ENCODE results near the gene CALCOCO2. TPM values are rescaled to one million over a fixed set of nuclear protein-coding genes. Genes with fewer than 3 reads are reported as not detected.
"Not testable (repeated sequence)": the region's sequence is repeated elsewhere in the genome, so short reads cannot be mapped to it uniquely, and the experiment has no call there.

The CALCOCO2 gene
- total RNA-seq, 1 donor from 2014 or later = 74.5 TPM

- Mint-ChIP-seq H3K27me3 (peaks cover 56% of the 10 kb centered on the region), H3K36me3 (no peaks in the 10 kb centered on the region), H3K9me3 (no peaks in the 10 kb centered on the region), H3K27ac (no peak within 1 kb of the TSS), H3K4me1 (ENCODE audit: unreplicated experiment) (peaks cover 17% of the 10 kb centered on the region), H3K4me3 (peak within 1 kb of the TSS; percentile 85)
- peak; percentile 87 for DNase-seq (ENCODE audit: extremely low spot score, unreplicated experiment)
- TF ChIP-seq, protein P1, sequence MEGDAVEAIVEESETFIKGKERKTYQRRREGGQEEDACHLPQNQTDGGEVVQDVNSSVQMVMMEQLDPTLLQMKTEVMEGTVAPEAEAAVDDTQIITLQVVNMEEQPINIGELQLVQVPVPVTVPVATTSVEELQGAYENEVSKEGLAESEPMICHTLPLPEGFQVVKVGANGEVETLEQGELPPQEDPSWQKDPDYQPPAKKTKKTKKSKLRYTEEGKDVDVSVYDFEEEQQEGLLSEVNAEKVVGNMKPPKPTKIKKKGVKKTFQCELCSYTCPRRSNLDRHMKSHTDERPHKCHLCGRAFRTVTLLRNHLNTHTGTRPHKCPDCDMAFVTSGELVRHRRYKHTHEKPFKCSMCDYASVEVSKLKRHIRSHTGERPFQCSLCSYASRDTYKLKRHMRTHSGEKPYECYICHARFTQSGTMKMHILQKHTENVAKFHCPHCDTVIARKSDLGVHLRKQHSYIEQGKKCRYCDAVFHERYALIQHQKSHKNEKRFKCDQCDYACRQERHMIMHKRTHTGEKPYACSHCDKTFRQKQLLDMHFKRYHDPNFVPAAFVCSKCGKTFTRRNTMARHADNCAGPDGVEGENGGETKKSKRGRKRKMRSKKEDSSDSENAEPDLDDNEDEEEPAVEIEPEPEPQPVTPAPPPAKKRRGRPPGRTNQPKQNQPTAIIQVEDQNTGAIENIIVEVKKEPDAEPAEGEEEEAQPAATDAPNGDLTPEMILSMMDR (conservative IDR thresholded peaks at IDR 0.05) = no peak
Measured at GRCh38 chr17:48816774-48817590, 13.9 kb upstream of the CALCOCO2 start, which contains the start of gene TTLL6. TSS of gene TTLL6 (minus strand) at chr17:48817229. CDS start at chr17:48817072, 157 bp downstream.

- H3K27ac Mint-ChIP-seq = peak overlapping the region; percentile 31
Measured at GRCh38 chr17:48818361-48818841, 12.4 kb upstream of the CALCOCO2 start.

GRCh38 chr17:48819466-48819865 lies 11.4 kb upstream of the CALCOCO2 start:
- no peak overlapping the region for H3K4me3 Mint-ChIP-seq
- H3K9me3 Mint-ChIP-seq = no peaks in the 10 kb centered on the region
- no peaks in the 10 kb centered on the region for H3K36me3 Mint-ChIP-seq
- H3K27me3 Mint-ChIP-seq = peaks cover 38% of the 10 kb centered on the region
- H3K27ac Mint-ChIP-seq = no peak overlapping the region
- TF ChIP-seq, protein P1 (conservative IDR thresholded peaks at IDR 0.05) = no peak
- H3K4me1 Mint-ChIP-seq (ENCODE audit: unreplicated experiment) = peaks cover 17% of the 10 kb centered on the region
- no peak for DNase-seq (ENCODE audit: extremely low spot score, unreplicated experiment)

More at GRCh38 chr17:48818361-48818841, 12.4 kb upstream of the CALCOCO2 start:
- H3K4me1 Mint-ChIP-seq (ENCODE audit: unreplicated experiment) = peaks cover 17% of the 10 kb centered on the region
- no peaks in the 10 kb centered on the region for H3K9me3 Mint-ChIP-seq
- TF ChIP-seq, protein P1 (conservative IDR thresholded peaks at IDR 0.05) = no peak
- no peak for DNase-seq (ENCODE audit: extremely low spot score, unreplicated experiment)
- H3K4me3 Mint-ChIP-seq = peak overlapping the region; percentile 51
- H3K27me3 Mint-ChIP-seq = peaks cover 47% of the 10 kb centered on the region
- H3K36me3 Mint-ChIP-seq = no peaks in the 10 kb centered on the region

GRCh38 chr17:48820936-48821335 lies 9.9 kb upstream of the CALCOCO2 start:
- not testable (repeated sequence) for DNase-seq (ENCODE audit: extremely low spot score, unreplicated experiment); H3K4me3 Mint-ChIP-seq; H3K36me3 Mint-ChIP-seq; H3K27ac Mint-ChIP-seq; H3K9me3 Mint-ChIP-seq
- Mint-ChIP-seq H3K27me3 (peaks cover 24% of the 10 kb centered on the region), H3K4me1 (ENCODE audit: unreplicated experiment) (peaks cover 17% of the 10 kb centered on the region)

GRCh38 chr17:48825446-48826381 lies 5.1 kb upstream of the CALCOCO2 start:
- no peaks in the 10 kb centered on the region for H3K36me3 Mint-ChIP-seq
- TF ChIP-seq, protein P1 (conservative IDR thresholded peaks at IDR 0.05) = no peak
- no peak overlapping the region for H3K27ac Mint-ChIP-seq
- DNase-seq (ENCODE audit: extremely low spot score, unreplicated experiment) = no peak
- H3K27me3 Mint-ChIP-seq = no peaks in the 10 kb centered on the region
- no peaks in the 10 kb centered on the region for H3K4me1 Mint-ChIP-seq (ENCODE audit: unreplicated experiment)
- H3K4me3 Mint-ChIP-seq = no peak overlapping the region
- H3K9me3 Mint-ChIP-seq = no peaks in the 10 kb centered on the region

All from type B pancreatic cell (in vitro differentiated cells).